ENCODE results near the gene PEX16.

The PEX16 gene

GRCh38 chr11:45869551-45869950 is 48.1 kb downstream of the PEX16 start:
- TF ChIP-seq, protein P1, sequence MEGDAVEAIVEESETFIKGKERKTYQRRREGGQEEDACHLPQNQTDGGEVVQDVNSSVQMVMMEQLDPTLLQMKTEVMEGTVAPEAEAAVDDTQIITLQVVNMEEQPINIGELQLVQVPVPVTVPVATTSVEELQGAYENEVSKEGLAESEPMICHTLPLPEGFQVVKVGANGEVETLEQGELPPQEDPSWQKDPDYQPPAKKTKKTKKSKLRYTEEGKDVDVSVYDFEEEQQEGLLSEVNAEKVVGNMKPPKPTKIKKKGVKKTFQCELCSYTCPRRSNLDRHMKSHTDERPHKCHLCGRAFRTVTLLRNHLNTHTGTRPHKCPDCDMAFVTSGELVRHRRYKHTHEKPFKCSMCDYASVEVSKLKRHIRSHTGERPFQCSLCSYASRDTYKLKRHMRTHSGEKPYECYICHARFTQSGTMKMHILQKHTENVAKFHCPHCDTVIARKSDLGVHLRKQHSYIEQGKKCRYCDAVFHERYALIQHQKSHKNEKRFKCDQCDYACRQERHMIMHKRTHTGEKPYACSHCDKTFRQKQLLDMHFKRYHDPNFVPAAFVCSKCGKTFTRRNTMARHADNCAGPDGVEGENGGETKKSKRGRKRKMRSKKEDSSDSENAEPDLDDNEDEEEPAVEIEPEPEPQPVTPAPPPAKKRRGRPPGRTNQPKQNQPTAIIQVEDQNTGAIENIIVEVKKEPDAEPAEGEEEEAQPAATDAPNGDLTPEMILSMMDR (IDR thresholded peaks at IDR 0.05; ENCODE audit: borderline replicate concordance, control extremely low read depth, extremely low read depth, insufficient read depth, missing control alignments), result no peak
- no peak for DNase-seq (ENCODE audit: low spot score)
- in situ Hi-C loops (cut with MboI; ENCODE audit: low sequenced_read_pairs, unreplicated experiment), result no loop called here

DNA sequence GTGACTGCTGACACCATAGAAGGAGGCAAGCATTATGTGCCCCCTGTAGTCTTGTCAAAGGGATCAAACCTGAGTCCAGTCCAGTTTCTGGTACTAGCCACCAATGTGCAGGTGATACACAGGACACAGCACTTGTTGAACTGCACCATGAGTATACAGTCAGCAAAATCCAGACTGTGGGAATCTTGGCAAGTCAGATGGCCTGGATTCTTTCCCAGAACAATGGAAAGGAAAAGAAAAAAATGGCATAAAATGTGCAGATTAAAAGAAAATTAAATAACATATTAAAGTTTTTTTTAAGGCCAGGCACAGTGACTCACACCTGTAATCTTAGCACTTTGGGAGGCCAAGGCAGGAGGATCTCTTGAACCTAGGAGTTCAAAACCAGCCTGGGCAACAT is 53.6 kb downstream of the PEX16 start:
- TF ChIP-seq, protein P1 (IDR thresholded peaks at IDR 0.05; ENCODE audit: borderline replicate concordance, control extremely low read depth, extremely low read depth, insufficient read depth, missing control alignments), result no peak
- in situ Hi-C loops (cut with MboI; ENCODE audit: low sequenced_read_pairs, unreplicated experiment), result no loop called here
- no peak for DNase-seq (ENCODE audit: low spot score)

GRCh38 chr11:45860764-45861510 is 56.7 kb downstream of the PEX16 start:
- in situ Hi-C loops (cut with MboI; ENCODE audit: low sequenced_read_pairs, unreplicated experiment), result no loop called here
- DNase-seq (ENCODE audit: low spot score), result no peak
- TF ChIP-seq, protein P1 (IDR thresholded peaks at IDR 0.05; ENCODE audit: borderline replicate concordance, control extremely low read depth, extremely low read depth, insufficient read depth, missing control alignments), result no peak

DNA sequence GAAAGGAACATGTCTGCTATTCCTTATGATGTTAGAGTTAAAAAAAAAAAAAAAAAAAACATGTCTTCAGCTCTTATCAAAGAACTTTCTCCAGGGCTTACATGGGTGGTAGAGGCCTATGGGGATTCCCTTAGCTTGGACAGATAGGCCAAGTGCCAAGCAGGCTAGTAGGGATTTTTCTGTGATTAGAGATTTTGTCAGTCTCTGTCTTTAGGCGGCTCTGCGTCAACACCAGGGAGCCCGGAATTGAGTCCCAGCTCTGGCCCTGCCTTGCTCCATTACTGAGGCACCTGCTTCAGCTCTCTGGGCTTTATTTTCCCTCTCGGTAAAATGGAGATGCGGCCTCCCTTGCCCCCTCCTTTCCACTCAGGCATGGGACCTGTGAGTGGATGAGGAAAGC is 57.3 kb downstream of the PEX16 start:
- DNase-seq (ENCODE audit: low spot score), result no peak
- in situ Hi-C loops (cut with MboI; ENCODE audit: low sequenced_read_pairs, unreplicated experiment), result no loop called here
- TF ChIP-seq, protein P1 (IDR thresholded peaks at IDR 0.05; ENCODE audit: borderline replicate concordance, control extremely low read depth, extremely low read depth, insufficient read depth, missing control alignments), result no peak
